Measurements from ENCODE around the gene SLC8A2.

Gene SLC8A2

GRCh38 chr19:47430041-47430802, 41.5 kb downstream of the SLC8A2 start:
- DNase-seq (ENCODE audit: low spot score), result peak; percentile 82

GRCh38 chr19:47429140-47429793, 42.4 kb downstream of the SLC8A2 start:
- DNase-seq (ENCODE audit: low spot score), result no peak

- DNase-seq (ENCODE audit: low spot score), result peak; percentile 98
These were observed 43.4 kb downstream of the SLC8A2 start for GRCh38 chr19:47428177-47428894.

GRCh38 chr19:47427241-47428176, 44.2 kb downstream of the SLC8A2 start:
- DNase-seq (ENCODE audit: low spot score), result peak; percentile 90

GRCh38 chr19:47423203-47423882, 48.4 kb downstream of the SLC8A2 start:
- no peak for DNase-seq (ENCODE audit: low spot score)

GRCh38 chr19:47422417-47423163, 49.1 kb downstream of the SLC8A2 start:
- no peak for DNase-seq (ENCODE audit: low spot score)

- peak; percentile 83 for DNase-seq (ENCODE audit: low spot score)
These were observed 49.8 kb downstream of the SLC8A2 start for GRCh38 chr19:47421844-47422395.

GRCh38 chr19:47421244-47421786, 50.4 kb downstream of the SLC8A2 start:
- DNase-seq (ENCODE audit: low spot score), result no peak

- DNase-seq (ENCODE audit: low spot score), result no peak
These were observed 51.9 kb downstream of the SLC8A2 start for GRCh38 chr19:47419789-47420188.

GRCh38 chr19:47419030-47419783, 52.5 kb downstream of the SLC8A2 start, which contains the start of gene MEIS3:
Gene MEIS3 (minus strand): TSS chr19:47419527. CDS start chr19:47419081, 446 bp downstream.
- peak; percentile 71 for DNase-seq (ENCODE audit: low spot score)

GRCh38 chr19:47418692-47419029, 53.0 kb downstream of the SLC8A2 start:
- no peak for DNase-seq (ENCODE audit: low spot score)

GRCh38 chr19:47417746-47418691, 53.7 kb downstream of the SLC8A2 start:
- no peak for DNase-seq (ENCODE audit: low spot score)

- DNase-seq (ENCODE audit: low spot score), result no peak
These were observed 54.5 kb downstream of the SLC8A2 start for GRCh38 chr19:47417107-47417745.

- no peak for DNase-seq (ENCODE audit: low spot score)
These were observed 55.1 kb downstream of the SLC8A2 start for GRCh38 chr19:47416643-47416985.

- no peak for DNase-seq (ENCODE audit: low spot score)
These were observed 55.6 kb downstream of the SLC8A2 start for GRCh38 chr19:47415953-47416642.

- DNase-seq (ENCODE audit: low spot score), result no peak
These were observed 57.2 kb downstream of the SLC8A2 start for GRCh38 chr19:47414469-47414868.

GRCh38 chr19:47413941-47414340, 57.8 kb downstream of the SLC8A2 start:
- no peak for DNase-seq (ENCODE audit: low spot score)
